Measurements from ENCODE around the gene SLC17A9. TPM values are rescaled to one million over a fixed set of nuclear protein-coding genes. Genes with fewer than 3 reads are reported as not detected.
A peak's percentile ranks its signal among the peaks of the same experiment; 100 is the strongest.

SLC17A9 gene, protein sequence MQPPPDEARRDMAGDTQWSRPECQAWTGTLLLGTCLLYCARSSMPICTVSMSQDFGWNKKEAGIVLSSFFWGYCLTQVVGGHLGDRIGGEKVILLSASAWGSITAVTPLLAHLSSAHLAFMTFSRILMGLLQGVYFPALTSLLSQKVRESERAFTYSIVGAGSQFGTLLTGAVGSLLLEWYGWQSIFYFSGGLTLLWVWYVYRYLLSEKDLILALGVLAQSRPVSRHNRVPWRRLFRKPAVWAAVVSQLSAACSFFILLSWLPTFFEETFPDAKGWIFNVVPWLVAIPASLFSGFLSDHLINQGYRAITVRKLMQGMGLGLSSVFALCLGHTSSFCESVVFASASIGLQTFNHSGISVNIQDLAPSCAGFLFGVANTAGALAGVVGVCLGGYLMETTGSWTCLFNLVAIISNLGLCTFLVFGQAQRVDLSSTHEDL
- 16.6 and 20.1 TPM in 2 replicates for total RNA-seq (2014; rRNA removed; shearing (Covaris generic))
- 164 and 186 TPM in 2 replicates for polyA plus RNA-seq (2014; cell fraction: nucleus; rRNA removed)

DNA sequence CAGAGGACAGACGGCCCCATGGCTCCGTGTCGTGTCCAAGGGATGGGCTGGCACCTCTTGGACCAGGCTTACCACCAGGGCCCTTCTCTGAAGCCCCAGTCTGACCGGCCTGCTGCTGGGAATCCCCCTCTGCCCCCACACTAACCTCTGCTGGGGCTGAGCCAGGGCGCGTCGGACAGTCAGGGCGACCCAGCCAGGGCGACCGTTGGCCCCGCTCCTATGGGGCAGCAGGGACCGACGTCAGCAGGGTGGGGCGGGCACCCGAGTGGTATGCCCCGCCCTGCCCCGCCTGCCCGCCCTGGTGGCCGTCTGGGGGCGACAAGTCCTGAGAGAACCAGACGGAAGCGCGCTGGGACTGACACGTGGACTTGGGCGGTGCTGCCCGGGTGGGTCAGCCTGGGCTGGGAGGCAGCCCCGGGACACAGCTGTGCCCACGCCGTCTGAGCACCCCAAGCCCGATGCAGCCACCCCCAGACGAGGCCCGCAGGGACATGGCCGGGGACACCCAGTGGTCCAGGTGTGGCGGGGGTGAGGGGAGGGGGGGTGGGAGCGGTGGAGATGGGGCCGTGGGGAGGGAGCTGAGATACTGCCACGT, at the start of gene SLC17A9:
TSS of gene SLC17A9 (plus strand) at position 337 of the 595 bp plus-strand sequence. CDS start at position 459, 122 bp downstream.
- DNase-seq (ENCODE audit: extremely low read depth, low read depth): peak; percentile 63

GRCh38 chr20:62902926-62903615, 49.4 kb upstream of the SLC17A9 start:
- no peak for DNase-seq (ENCODE audit: extremely low read depth, low read depth)

GRCh38 chr20:62905536-62906117, 46.9 kb upstream of the SLC17A9 start:
- DNase-seq (ENCODE audit: extremely low read depth, low read depth): no peak

DNA sequence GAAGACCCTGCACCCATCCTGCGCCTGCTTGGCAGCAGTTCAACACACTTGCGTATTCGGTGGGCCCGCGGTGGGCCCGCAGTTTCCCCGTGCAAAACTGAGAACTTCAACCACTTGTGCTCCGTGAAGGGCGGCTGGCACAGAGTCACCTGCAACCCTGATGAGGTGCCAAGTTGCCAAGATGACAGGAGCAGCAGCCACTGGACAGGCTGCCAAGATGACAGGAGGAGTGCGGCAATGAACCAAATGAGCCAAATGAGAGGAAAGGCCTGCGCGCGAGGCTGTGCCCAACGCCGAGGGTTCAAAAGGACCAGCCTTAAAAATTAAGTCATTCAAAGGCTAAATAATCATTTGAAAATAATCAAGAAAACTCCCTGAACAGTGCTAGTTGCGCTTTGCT, 46.3 kb upstream of the SLC17A9 start:
- DNase-seq (ENCODE audit: extremely low read depth, low read depth): no peak

DNA sequence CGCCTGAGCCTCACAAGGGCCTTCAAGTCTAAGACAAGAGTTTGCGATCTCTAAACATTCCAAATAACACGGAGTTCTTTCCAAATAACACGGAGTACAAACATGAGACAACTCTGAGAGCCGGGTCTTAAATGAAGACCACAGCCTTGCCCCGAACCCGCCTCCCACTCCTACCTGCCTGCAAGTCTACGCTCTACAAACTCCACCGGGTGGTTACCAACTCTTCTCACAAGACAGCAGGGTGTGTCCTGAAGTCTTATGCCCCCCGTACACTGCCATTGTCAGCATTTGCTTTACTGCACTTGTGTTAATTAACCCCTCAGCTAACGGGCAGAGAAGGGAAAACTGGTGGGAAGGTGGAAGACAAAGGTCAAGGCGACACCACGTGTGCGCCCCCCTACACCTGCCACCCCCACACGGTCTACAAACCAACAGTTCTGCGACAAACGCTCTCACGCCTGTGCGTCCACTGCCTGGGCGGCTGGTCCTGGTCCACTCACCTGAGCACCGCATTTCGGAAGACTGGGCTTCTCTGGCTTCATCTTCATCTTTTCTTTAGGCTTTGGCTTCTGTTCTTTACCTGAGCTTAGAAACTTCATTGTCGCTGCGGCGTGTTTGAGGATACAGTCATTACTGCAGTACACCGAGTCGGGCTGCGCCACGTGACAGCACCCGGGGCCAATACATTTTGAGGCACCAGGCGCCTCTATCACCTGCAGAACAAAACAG, 45.7 kb upstream of the SLC17A9 start:
- DNase-seq (ENCODE audit: extremely low read depth, low read depth): no peak

DNA sequence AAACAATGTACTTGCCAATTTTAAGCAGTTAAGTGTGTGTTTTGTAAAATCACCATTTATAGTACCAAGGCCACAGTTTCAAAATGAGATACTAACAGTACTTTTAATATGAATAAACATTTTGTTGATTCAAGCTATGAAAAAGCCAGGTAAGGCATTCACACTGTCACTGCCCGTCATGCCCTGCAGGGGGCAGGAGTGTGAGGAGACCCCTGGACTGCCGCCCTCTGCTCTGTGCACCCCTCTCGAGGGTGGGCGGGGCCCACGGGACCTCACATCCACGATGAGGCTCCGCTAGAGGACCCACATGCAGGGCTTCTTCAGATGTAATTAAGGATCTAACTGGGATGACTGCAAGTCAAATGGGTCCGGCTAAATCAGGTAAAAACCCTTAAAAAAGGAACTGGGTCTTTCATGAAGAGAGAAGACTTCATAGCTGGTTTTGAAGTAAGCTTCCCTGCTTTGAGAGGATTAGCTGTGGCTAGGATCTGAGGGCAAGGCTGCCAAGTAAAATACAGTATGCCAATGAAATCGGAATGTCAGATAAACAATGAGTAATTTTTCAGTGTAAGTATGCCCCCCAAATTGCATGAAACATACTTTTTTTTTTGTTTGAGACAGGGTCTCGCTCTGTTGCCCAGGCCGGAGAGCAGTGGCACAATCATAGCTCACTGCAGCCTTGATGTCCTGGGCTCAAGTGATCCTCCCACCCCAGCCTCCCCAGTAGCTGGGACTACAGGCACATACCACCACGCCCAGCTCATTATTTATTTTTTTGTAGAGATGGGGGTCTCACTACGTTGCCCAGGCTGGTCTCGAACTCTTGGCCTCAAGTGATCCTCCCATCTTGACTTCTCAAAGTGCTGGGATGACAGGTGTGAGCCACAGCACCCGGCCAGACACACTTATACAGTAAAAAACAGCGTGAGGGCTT, 44.9 kb upstream of the SLC17A9 start:
- DNase-seq (ENCODE audit: extremely low read depth, low read depth): no peak

DNA sequence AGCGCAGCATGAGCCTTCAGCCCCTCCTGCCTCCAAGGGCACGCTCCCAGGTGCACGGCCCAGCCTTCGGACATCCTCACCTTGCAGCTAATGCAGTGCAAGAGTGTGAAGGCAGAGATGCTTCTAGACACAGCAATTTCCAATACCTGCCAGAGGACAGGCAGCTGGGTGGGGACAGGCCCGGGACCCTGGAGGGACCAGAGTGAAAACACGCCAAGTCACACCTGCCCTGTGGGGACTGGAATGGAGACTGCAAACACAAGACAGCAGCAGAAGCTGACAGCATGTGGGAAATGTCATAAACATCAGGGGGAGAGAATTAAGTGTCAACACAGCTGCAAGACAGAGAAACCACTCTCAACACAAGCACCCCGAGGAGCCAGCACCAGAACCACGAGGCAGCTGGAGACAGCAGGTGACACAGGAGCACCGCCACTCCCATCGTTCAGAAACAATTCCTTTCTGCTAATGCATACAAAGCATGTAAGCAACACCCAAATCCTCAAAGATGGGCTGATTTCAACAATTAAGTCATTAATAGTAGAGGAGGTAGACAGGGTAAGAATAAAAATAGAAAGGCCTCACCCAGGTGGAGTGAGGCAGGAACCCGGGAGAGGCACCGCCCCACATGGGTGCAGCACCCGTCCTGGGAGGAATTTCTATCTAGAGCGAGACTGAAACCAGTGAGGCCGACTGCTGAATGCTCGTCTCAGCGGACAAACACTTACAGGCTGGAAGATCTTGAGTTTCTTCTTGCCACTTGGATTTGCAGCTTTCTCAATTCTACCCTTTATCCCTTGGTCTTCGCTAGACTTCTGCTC, 43.3 kb upstream of the SLC17A9 start:
- no peak for DNase-seq (ENCODE audit: extremely low read depth, low read depth)

DNA sequence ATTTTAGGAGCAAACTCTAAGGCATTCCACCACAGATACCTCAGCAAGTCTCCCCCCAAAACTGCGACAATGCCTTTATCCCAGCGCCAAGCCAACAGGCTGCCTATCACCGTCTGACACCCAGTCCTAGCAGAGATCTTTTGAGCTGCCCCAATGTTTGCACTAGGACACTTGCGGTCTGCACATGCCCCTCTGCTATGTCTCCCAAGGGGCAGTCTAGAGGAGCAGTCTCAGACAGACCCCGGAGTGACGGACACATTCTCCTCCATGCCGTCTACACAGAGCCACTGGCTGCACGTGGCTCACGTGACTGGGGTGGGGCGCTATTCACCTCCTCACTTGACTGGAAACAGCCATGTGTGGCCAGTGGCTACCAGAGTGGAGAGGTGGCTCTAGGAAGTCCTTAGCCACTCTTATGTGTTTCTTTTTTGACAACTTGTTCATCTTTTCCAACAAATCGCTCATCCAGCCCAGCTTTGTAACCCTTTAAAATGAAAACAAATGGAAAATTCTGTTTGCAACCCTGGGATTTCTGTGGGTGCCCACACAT, 42.2 kb upstream of the SLC17A9 start:
- DNase-seq (ENCODE audit: extremely low read depth, low read depth): no peak

GRCh38 chr20:62910777-62911497, 41.6 kb upstream of the SLC17A9 start:
- DNase-seq (ENCODE audit: extremely low read depth, low read depth): no peak

GRCh38 chr20:62911701-62912280, 40.7 kb upstream of the SLC17A9 start:
- no peak for DNase-seq (ENCODE audit: extremely low read depth, low read depth)

DNA sequence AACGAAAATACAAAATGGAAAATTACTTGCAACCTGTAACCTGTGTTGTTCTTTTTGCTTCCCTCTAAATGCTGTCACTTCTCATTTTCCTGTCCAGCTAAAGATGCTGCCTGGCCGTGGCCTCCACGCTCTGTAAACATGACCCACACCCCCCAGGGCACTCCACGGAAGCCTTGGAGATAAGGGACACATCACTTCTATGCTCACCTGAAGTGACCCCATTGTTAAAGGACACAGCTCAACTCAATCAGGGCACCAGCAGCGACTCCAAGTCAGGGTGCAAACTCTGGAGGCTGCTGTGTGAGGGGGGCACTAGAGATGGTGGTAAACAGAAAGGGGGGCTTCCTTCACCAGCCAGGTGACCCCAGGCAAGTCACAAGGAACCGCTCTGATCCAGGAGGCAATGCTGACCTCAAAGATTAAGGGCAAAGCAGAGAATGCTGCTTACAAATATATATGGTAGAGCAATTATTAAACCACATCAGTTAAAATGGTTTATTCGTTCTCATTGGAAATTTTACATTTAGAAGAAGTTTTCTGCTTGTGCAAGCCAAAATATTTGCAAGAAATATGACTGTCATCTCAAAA, 39.4 kb upstream of the SLC17A9 start:
- DNase-seq (ENCODE audit: extremely low read depth, low read depth): no peak

- DNase-seq (ENCODE audit: extremely low read depth, low read depth): no peak
These were observed 38.1 kb upstream of the SLC17A9 start for GRCh38 chr20:62914436-62914835.

DNA sequence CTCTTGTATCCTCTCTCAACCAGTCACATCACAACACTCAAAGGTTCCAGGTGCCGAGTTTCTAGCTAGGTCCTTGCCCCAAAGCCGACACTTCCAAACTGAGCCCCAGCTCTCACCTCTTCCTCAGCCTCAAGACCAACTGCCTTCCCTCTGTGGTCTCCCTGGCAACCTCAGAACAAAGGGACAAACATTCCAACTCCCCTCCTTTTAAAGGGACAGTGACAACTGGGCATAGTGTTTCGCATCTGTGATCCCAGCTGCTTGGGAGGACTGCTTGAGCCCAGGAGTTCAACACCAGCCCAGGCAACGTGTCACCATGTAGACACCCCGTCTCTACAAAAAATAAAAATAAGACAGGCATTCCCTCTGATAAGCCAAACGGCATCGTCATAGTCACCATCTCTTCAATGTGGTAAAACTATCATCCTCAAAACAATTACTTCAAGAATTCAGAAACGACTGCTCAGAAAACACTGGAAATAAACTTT, 37.5 kb upstream of the SLC17A9 start:
- no peak for DNase-seq (ENCODE audit: extremely low read depth, low read depth)

DNA sequence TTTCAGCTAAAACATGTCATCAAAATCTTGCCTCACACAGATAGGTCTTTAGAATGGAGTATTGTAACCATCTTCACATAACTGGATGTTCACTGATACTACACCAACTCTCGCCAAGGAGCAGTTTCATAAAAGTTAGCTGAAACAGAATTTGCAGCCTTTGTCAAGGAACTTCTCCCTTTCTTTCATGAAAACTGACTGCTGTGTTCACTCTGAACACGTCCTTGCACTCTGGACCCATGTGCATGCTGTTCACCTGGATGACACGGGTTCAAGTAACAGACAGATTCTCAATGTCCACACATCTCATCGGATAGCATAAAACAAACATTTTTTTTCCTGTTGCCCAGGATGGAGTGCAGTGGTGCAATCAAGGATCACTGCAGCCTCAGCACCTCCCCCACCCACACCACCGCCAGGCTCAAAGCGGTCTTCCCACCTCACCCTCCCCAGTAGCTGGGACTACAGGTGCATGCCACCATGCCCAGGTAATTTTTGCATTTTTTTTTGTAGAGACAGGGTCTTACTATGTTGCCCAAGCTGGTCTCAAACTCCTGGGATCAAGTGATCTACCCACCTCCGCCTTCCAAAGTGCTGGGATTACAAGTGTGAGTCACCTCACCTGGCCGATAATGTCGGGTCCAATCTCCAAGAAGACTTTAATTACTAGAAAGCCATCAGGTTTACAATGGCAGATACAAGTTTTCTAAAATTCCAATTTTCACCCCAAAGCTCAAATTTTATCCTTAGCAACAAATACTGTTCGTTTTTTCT, 35.6 kb upstream of the SLC17A9 start:
- DNase-seq (ENCODE audit: extremely low read depth, low read depth): no peak

DNA sequence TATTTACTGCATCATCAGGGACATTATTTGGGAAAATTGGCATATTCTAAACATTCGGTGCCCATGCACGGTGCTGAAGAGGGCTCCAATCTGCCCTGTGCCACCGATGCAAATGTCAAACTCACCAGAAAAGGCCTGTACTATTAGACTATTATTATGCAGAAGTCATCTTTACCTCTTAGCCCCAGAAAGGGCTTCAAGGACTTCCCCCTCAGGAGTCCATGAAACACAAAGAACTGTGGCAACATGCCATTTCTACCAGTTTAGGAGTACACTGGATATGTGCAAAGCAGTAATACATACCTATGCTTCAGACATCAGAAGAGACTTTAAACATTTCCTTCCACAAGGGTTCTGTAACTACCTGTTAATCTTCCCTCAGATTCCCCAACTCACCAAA, 34.8 kb upstream of the SLC17A9 start:
- DNase-seq (ENCODE audit: extremely low read depth, low read depth): no peak

DNA sequence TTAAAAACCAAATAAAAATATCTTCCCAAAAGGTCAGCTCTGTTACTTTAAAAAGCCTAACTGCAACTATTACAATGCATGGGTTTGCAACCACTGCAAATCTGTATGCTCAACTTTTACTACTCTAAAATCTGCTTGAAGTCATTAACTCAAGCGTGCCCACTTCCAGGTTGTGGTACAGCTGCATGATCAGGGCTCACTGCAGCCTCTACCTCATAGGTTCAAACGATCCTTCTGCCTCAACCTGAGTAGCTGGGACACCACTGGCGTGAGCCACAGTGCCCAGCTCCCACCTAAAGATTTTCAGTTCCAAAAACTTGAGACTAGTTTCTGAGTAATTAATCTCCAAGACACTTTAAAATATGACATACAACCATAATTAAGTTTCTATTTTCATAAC, 34.4 kb upstream of the SLC17A9 start:
- DNase-seq (ENCODE audit: extremely low read depth, low read depth): no peak
